VCaP (cell line): Measurements from ENCODE around the gene SLC10A7.

Experiments
- H3K27ac ChIP-seq: fragments of 450-650 bp; 2 replicates; pipeline ENCODE4 v1.5.1; 2017
- CTCF ChIP-seq: fragments of 450-650 bp; conservative IDR thresholded peaks from 2 replicates; pipeline ENCODE4 v1.5.1; 2017; ENCODE audit warnings: mild to moderate bottlenecking, moderate library complexity

Gene SLC10A7

GRCh38 chr4:146255463-146255862 lies 266.3 kb downstream of the SLC10A7 start:
- TF ChIP-seq CTCF: no peak
- no peak overlapping the region for H3K27ac ChIP-seq

DNA sequence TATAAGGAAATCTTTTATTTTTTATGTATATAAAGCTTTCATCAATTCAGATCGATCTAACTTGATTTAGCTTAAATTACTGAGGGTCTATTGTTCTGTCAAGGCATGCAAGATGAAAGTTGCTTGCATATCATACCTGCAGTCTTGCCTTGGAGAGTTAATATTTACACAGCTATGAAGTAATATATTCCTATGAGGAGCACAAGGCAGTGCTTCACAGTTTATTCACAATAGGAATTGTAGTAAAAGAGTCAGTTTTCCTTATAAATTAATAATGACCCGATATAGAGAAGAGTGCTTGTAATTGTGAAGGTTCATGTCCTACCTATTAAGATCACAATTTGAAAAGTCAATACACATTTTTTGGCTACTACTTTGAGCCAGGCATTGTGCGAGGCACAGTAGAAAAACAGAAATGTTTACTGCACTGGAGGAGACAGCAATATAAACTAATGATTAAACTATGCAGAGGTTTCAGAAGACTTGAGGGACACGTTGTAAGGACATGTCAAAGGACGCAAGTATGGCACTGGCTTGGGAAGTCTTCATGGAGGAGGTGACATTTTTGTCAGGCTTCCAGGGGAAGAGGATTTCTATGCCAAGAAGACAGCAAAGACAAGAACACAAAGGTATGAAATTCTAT lies 268.6 kb downstream of the SLC10A7 start:
- H3K27ac ChIP-seq: peak overlapping the region; percentile 1; the same call in 1 of the 2 replicates
- TF ChIP-seq CTCF: no peak

- H3K27ac ChIP-seq: no peak overlapping the region
- no peak for TF ChIP-seq CTCF
Observed at GRCh38 chr4:146247356-146247755, 274.4 kb downstream of the SLC10A7 start.

GRCh38 chr4:146246381-146246780 lies 275.4 kb downstream of the SLC10A7 start:
- no peak for TF ChIP-seq CTCF
- no peak overlapping the region for H3K27ac ChIP-seq

DNA sequence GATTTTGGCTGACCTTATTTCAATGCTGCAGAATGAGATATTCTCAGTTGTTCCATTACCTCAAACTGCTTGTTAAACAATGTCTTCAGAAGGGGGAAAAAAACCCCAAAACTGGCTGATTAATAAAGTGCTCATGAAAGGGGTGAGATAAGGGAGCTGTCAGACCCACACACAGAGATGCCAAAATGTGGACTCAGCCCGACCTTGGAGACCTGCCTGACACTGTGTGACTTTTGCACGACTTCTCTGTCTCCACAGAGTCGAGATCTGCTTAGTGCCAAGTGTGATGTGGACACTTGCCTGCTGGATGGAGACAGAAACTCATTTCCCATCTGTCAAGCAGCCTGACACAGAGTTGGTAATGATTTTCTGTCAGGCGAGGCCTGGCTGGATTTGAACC lies 275.9 kb downstream of the SLC10A7 start:
- H3K27ac ChIP-seq: no peak overlapping the region
- TF ChIP-seq CTCF: no peak

- no peak overlapping the region for H3K27ac ChIP-seq
- no peak for TF ChIP-seq CTCF
Observed at GRCh38 chr4:146245246-146245645, 276.5 kb downstream of the SLC10A7 start.

DNA sequence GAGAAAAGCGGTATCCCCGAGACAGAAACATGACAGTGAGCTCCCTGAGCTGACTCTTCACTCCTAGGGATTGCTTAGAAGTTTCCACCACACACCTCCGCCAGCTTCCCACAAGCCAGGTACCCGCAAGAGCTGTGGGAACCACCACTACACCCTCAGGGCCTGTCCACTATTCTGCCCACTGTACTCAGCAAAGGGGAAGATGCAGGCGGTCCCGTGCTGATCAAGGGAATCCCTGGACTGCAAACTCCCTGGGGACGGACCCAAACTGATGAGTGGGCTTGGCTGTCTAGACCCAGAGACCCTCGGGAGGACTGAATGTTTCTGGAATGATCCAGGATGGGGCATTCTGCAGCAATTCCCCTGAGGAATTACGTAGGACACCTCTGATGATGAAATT lies 277.2 kb downstream of the SLC10A7 start:
- no peak for TF ChIP-seq CTCF
- H3K27ac ChIP-seq: no peak overlapping the region
